Fibroblast of the conjunctiva (primary cell): ENCODE measurements around the gene ECHDC3.
"Not testable (repeated sequence)": the region's sequence is repeated elsewhere in the genome, so short reads cannot be mapped to it uniquely, and the experiment has no call there.

ENCODE experiments used
- DNase-seq: peaks from one replicate; pipeline ENCODE4 v3.0.0-alpha.2; 2010; ENCODE audit warnings: low read depth

Gene ECHDC3, protein sequence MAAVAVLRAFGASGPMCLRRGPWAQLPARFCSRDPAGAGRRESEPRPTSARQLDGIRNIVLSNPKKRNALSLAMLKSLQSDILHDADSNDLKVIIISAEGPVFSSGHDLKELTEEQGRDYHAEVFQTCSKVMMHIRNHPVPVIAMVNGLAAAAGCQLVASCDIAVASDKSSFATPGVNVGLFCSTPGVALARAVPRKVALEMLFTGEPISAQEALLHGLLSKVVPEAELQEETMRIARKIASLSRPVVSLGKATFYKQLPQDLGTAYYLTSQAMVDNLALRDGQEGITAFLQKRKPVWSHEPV

DNA sequence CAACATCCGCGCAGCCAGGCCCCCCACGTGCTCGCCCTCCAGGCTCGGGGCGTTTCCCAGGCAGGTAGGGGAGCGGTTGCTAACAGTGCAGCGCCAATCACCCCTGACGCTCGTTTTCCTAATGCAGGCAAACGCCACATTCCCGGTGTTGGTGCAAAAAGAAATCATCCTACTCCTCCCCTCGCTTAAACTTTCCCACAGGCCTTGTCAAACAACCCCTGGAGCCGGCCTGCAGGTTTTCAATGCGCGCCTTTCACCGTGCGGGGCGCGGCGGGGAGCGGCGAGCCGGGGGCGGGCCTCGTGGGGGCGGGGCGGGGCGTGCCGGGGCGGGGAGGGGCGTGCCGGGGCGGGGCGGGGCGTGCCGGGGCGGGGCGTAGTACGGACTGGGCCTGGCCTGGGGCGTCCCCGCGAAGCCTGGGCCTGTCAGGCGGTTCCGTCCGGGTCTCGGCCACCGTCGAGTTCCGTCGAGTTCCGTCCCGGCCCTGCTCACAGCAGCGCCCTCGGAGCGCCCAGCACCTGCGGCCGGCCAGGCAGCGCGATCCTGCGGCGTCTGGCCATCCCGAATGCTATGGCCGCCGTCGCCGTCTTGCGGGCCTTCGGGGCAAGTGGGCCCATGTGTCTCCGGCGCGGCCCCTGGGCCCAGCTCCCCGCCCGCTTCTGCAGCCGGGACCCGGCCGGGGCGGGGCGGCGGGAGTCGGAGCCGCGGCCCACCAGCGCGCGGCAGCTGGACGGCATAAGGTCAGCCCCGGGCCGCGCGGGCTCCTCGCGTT is at the start of gene ECHDC3:
ECHDC3 (plus strand) TSS at position 374 of the 770 bp plus-strand sequence; CDS start at position 569, 195 bp downstream.
- DNase-seq = peak; percentile 22

DNA sequence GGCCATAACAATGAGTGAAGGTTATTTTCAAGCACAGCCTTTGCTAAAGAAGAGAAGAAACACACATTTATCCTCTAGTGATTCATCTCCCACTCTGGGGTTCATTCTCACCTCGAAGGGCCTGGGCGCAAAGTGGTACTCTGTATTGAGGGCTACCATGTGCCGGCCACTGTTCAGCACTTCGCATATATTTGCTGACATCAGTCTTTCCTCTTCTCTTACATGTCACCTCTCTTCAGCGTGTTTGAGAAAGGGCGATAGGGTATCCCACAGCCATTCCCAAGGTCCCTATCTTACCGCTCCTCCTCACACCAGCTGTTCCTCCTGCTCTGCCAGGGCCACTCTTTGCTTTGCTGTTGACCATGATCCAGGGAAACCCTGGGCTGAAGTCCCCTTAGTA is 48.8 kb upstream of the ECHDC3 start:
- DNase-seq = no peak

DNA sequence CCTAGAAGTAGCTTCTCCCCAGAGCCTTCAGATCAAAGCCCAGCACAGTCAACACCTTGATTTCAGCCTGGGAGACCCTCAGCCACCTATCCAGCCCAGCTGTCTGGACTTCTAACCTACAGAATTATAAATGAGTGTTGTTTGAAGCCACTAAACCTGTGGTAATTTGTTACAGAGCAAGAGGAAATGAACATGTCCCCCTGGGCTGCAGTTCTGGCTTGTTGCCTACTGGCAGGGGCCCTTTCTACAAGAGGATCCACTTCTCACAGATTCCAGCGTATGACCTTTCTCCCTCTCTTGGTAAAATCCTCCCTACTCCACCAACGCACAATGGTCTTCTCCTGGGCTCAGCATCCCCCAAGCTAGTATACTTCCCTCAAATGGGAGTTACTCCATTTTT is 46.4 kb upstream of the ECHDC3 start:
- no peak for DNase-seq

DNA sequence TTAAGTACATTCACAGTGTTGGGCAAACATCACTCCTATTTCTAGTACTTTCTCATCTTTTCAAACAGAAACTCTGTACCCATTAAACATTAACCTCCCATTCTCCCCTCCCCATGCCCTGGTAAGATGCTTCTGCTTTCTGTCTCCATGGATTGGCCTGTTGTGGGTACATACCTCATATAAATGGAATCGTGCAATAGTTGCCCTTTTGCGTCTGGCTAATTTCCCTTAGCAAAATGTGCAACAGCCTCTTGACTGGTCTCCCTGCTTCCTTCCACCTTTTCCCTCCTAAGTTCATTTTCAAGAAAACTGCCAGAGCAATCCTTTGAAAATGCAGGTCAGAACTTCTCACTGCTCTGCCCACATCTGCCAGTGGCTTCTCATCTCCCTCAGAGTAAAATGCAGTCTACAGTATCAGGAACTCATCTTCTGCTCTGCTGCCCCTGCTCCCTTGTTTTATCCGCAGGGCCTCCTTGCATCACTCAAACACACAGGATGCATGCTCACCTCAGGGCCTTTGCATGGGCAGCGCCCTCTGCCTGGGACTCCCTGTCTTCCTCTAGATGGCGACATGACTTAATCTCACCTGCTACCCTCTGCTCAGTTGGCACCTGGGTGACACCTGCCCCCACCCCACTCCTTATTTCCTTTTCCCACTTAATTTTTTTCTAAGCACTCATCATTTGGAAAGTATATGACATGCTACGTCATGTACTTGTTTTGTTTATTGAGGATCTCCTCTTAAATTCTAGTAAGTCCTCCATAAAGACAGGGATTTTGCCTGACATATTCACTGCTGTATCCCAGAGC is 44.3 kb upstream of the ECHDC3 start:
- DNase-seq = no peak

DNA sequence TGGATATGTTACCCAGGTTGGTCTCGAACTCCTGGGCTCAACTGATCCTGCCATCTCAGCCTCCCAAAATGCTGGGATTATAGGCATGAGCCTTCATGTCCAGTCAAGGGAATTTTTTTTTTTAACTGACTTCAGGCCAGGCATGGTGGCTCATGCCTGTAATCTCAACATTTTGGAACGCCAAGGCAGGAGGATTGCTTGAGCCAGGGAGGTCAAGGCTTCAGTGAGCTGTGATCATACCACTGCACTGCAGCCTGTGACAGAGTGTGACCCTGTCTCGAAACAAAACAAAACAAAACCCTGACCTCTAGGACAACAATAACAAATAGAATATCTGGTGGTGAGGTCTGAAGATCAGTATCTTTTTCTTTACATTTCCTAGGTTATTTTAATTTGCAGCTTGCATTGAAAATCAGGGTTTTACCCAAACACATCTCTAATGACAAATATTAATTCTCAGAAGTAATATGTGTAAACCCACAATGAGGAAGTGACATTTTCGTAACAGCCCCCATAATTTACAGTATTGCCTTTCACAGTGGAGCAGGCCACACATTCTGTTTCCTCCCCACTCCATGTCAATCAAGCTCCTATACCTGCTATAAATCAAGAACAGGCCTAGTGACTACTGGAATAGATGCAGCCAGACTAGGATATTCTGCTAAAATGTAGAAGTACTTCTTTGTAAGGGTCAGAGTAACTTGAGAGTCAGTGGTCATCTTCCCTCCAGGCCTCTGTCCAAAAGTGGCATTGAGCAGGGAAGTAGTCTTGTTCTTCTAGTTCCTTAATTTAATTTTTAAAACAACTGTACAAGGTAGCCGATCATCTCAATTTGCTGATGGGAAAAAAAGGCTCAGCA is 43.3 kb upstream of the ECHDC3 start:
- no peak for DNase-seq

DNA sequence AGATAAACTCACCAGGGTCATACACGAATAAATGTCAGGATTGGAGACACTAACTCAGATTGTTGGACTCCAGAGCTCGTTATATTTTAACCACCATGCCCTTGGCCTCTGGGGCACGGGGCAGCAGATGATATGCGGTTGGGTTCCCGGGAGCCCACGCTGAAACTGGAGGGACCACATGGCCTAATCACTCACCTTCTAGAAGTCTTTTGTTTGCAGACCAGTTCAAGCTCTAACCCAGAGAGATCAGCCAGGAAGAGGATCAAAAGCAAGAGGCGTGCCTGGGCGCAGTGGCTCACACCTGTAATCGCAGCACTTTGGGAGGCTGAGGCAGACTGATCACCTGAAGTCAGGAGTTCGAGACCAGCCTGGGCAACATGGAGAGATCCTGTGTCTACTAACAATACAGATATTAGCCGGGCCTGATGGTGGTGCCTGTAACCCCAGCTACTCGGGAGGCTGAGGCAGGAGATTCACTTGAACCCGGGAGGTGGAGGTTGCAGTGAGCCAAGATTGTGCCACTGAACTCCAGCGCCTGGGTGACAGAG is 42.6 kb upstream of the ECHDC3 start:
- DNase-seq = no peak

DNA sequence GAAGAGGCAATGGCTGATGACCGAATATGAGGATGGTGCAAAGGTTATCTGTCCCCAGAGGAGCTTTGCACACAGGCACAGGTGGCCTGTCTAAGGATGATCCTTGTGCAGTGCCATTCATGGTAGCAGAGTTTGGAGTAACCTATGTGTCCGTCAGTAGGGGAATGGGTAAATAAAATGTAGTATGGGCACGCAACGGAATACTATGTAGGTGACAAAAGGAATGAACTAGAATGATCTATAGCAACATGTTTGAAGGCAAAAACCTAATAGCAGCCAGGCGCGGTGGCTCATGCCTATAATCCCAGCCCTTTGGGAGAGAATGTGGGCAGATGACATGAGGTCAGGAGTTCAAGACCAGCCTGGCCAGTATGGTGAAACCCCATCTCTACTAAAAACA is 41.6 kb upstream of the ECHDC3 start:
- no peak for DNase-seq

DNA sequence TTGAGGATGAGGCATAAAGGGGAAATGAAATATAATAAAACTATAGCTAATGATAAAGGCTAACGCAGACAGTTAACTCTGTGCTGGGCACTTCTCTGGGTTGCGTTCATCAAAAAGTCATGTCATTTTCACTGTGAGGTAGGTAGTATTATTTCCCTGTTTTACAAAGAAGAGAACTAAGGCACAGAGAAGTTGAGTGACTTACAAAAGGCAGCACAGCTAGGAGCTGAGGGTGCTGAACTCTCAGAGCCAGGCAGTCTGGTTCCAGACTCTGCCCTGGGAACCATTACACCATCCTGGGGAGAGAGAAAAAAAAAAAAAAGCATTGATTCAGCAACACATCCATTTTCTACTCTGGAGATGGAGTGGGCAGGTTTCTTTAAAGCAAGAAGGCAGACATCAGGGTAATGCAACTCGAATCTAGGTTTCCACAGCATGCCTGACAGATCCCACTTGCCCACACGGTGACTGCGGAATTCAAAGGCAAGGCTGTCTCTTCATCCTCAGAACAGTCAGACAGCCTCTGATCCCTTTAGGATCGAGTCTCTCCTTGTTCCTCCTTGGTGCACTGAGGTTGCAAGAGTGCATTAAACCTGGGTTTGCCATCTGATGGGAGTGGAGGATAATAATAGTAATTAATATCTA is 40.6 kb upstream of the ECHDC3 start:
- no peak for DNase-seq

DNA sequence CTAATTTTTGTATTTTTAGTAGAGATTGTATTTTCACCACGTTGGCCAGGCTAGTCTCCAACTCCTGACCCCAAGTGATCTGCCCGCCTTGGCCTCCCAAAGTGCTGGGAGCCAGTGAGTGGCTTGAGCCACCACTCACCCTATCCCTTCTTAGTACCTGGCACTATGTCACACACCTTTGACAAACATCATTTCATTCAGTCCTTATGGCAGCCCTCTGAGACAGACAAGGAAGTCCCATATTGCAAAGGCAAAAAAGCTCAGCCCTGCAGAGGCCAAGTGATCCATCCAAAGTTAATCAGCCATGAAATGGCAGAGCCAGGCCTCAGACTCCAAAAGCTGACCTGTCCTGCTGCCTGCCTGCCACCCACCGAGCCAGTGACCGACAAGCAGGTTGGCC is 39.9 kb upstream of the ECHDC3 start:
- DNase-seq = no peak

DNA sequence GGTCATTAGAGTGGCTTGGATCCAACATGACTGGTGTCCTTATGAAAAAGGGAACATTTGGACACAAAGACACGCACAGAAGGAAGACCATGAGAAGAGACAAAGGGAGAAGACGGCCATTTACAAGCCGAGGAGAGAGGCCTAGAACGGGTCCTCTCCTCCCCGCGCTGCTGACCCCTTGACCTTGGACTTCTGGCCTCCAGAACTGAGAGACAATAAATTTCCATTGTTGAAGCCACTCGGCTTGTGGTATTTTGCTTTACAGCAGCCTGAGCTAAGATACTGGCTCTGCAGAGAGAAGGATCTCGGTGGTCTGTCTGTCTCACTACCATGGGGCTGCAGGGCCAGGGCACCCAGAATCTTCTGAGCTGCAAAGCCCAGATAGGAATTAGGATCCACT is 38.1 kb upstream of the ECHDC3 start:
- no peak for DNase-seq

DNA sequence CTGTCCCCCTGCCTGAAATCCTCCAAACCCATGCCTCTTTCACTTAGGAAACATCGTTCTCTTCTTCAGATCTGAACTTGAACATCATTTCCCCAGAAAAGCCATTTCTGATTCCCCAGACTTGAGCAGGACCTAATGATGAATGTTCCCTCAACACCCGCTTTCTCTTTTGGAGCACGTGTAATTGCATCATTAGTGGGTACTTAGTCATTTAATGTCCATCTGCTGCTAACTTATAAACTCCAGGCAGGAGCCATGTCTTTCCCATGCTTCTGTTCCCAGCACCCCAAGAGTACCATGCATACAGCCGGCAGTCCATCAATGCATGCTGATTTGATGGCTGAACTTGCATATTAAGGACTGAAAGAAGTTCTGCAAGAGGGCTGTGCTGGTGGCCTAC is 36.5 kb upstream of the ECHDC3 start:
- DNase-seq = no peak

DNA sequence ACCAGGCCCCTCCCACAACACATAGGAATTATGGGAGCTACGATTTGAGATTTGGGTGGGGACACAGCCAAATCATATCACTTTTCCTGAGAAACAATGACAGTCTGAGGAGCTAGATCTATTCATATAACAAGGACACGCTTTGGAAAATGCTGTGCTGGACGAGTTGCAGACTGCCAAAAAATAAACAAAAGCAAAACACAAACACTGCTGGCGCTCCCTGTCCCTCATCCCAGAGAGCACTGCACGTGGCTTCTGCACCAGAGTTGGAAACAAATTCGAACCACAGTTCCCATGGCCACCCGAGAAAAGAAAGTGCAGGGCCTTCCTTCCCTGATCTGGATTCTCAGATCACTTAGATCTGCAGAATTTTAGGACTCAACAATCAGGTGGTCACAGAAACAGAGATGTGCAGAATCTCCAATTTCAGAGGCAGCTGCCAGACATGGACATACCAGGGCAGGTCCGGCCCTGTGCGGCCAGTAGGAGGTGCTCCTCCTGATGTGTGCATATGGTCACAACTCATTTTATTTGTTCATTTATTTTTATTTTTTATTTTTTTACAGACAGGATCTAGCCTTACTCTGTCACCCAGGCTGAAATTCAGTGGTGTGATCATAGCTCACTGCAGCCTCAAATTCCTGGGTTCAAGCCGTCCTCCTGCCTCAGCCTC is 35.2 kb upstream of the ECHDC3 start:
- no peak for DNase-seq

DNA sequence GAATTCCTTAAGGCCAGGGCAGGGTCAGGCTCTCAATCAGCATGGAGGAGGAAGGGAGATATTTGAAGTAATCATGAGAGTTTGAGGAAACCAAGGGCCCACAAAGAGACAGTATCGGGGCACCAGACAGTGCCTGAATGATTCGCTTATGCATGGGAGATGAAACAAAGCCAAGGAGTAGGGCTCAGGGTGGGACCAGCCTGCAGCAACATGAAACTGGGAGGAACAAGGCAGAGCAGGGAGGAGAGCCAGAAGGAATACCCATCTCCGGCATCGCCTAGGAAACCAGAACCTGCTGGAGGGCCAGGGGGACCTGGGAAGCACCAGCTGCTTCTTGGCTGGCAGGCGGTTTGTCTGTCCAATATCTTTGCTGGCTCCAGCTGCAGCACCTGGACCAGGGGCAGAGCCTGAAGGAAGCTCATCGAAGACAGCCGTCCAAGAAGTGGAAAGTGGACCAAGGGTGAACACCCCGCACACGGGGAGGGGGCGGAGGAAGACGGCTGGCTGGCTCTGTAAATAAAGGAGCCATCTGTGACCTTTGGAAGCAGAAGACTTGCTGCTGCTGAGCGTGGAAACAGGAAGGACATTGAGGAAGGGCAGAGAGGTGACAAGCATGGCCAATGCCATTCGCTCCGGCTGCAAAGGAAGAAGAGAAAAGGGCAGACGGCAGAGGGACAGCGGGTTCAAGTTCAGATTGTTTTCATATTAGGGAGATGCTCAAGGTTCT is 34.4 kb upstream of the ECHDC3 start:
- no peak for DNase-seq

DNA sequence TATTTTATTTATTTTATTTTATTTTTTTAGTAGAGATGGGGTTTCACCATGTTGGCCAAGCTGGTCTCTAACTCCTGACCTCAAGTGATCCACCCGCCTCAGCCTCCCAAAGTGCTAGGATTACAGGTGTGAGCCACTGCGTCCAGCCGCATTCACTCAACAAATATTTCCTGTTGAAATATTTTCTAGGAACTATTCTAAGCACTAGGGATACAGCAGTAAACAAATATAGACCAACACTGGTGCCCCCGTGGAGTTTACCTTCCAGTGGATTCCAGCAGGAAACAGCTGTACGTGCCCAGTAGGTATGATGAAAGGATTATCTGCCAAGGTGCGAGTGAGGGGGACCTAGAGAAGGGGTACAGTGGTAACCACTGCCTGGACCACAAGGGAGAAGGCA is 33.4 kb upstream of the ECHDC3 start:
- DNase-seq = not testable (repeated sequence)

DNA sequence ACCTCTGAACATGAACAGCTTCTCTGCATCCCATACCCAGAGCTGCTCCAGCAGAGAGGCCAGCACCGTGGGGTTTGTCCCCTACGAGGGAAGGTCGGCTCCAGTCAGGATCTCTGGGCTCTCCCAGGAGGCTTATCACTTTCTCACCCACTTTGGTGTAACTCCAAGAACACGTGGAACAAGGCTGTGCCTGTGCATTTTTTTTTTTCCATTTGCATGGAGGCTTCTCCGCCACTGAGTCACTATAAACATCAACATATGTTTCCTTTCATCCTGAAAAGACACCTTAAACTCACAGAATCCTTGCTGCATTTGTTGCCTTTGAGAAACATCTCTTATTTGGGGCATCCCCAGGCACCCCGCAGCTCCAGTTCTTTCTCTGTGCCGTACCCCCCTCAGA is 29.4 kb upstream of the ECHDC3 start:
- no peak for DNase-seq

DNA sequence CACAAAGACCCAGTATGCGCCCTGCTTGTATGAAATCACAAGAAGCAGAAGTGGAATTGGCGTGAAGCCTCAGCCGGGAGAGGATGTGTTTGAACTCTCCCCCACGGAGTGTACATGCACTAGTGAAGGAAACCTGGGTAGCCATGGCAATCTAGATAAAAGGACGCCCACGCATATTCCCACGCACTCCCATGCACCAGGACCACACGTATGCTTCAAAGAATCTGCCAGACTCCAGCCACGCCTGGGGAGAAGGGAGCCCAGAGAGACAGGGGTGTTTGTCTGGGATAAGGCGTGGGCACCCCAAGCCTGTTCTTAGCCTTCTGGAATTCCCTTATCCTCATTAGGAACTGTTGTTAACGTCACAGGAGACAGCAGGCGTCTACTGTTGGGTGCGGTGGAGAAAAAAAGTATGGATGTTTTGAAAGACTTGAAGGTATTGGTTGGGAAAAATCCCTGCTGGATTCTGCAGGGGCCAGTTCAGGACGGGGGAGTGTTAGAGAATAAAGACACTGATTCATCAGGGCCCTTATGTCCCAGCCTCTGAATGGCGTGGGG is 28.9 kb upstream of the ECHDC3 start:
- no peak for DNase-seq

DNA sequence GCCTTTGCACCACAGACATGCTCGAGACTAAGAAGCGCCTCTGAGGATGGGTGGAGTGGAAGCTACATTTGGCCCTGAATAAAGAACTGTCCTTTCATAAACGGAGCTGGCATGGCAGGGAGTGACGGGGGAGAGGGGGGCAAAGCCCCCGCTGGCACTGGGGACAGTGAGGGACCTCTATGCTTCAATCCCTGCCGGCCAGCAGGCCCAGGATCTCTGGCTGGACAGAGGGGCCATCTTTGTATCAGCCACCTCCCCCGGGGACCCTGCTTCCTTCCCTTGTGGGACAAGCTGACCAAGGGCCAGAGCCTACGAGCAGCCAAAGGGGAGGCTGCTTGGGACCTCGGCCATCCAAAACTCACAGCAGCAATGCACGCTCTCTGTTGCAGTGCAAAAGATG is 28.2 kb upstream of the ECHDC3 start:
- DNase-seq = no peak

DNA sequence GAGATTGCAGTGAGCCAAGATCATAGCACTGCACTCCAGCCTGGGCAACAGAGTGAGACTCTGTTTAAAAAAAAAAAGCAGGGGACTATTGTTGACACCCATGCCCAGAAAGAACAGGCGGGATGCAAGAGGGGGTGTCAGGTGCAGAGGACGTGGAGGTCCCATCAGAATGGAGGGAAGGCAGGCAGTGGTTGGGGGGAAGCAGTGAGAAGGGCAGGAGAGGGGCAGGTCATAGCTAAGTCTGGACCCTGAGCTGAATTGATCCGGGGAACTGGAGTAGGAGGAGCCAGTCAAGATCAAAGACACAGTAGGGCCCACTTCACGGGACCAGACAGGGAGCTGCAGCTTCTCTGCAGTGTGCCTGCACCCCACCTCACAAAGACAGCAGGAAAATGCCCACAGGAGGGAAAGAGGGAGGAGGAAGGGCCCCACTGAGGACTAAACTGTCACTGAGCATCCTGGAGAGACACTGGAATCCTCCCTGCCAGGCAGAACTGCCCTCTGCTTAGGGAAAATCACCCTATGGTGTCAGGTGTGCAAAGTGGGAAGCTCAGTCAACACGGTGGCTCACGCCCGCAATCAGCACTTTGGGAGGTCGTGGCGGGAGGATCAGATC is 27.3 kb upstream of the ECHDC3 start:
- DNase-seq = no peak
